ENCODE results near the gene ANXA5.

Gene ANXA5

DNA sequence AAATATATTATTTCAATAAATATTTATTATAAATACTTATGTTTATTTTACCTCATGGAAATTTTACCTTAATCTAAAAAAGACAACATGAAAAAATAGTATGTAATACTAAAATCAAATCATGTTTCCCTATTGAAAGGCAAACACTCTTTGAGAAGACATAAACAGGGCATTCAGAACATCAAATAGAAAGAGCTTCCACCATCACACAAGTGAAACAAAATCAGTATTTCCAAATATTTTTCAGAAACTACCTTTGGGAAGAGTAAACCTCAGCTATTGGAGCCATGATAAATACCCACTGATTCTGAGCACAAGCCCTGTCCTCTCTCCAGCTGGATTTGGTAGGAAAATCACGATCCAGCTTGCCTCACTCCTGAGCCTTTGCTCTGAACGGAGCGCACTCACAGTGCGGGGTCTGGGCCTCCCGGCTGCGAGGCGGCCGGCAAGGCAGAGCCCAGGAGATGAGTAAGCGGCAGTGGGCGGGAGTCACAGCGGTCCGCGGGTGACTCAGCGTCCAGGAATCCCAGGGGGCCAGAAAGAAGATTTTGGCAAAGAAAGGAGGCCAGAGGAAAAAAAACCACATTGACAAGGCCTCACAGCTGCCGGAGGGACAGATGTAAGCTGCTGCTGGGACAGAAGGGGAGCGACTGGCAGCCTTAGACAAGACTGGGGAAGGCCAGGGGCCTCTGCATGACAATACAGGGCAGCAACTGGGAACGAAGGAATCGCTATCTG, 14.7 kb upstream of the ANXA5 start:
- no peak for DNase-seq

DNA sequence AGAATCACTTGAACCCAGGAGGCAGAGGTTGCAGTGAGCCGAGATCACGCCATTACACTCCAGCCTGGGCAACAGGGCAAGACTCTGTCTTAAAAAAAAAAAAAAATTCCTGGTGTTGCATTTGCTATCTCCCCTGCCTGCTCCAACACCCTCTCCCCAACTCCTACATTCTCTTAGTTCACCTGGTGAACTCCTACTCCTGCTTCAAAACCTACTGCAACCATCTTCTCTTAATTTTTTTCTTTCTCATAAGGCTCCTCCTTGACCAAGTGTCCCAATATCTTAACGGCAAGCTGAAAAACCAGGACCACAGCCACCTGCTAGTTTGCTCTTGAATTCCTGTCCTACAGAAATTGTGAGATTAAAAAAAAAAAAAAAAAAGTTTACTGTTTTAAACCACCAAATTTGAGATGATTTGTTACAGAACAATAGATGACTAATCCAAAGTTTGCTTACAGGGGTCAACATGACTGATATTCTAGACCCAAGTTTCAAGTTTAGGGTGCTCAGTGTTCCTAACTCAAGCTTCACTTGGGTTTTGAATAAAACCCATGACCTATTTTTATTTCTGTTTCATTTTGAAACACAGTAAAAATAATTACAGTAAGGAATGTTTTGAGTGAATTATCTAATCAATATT, 13.1 kb upstream of the ANXA5 start:
- DNase-seq = no peak

DNA sequence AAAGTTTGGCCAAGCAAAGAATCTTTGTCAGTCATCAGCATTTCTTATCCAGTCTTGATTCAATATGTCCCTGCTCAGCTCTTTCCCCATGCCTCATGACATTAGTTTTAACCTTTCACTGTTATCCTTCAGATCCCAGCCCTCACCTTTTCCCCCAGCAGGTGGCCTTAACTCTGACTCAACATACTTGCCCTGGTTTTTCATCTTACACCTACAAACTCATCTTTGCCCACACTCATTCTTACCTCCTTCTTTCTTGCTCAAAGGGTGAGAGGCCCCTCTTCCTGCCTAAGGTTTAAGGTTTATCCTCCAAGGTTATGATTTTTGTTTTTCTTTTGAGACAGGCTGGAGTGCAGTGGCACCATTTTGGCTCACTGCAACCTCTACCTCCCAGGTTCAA, 10.6 kb upstream of the ANXA5 start:
- DNase-seq = no peak

DNA sequence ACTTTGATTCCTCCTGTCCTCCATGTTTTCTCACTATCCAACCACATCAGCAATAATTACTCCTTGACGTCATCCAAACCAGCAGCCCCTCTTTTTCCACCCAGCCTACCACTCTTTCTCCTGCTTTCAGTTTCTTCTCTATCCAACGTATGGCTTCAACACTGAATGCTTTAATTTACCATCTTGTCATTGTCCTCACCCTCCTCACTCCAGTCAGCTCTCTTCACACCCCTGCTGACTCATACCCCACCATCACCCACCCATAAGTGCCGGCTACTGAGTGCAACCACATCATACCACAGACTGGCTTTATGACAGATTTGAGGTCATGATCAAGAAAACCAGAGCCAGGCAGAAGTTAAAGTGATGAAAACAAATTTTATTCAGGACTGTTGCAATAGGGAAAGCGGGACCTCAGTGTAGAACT, 9.8 kb upstream of the ANXA5 start:
- no peak for DNase-seq

DNA sequence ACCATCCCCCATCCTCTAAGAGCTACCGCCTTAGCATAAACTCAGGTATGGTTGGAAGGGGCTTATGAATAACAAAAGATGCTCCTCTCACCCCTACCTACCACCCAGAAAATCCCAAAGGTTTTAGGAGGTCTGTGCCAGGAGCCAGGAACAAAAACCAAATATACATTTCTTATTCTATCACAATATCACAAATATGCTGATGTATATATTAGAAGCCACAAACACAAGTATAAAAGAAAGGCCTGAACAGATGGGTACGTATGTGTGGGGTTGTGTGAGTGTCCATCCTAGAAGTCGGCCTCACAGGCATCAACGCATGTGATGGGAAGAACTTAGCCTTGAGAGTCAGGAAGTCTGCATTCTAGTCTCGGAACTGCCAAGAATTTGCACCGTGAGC, 8.7 kb upstream of the ANXA5 start:
- DNase-seq = no peak

DNA sequence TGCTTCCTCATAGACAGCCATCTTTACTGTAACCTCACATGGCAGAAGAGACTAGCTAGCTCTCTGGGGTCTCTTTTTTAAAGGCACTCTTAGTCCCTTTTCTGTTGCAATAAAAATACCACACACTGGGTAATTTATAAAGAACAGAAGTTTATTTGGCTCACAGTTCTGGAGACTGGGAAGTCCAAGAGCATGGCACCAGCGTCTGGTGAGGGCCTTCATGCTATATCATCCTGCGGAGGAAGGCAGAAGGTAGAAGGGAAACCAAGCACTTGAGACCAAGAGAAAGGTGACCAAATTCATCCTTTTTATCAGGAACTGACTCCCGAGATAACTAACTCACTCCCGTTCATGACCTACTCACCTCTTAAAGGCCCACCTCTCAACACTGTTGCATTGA, 5.4 kb upstream of the ANXA5 start:
- DNase-seq = no peak

DNA sequence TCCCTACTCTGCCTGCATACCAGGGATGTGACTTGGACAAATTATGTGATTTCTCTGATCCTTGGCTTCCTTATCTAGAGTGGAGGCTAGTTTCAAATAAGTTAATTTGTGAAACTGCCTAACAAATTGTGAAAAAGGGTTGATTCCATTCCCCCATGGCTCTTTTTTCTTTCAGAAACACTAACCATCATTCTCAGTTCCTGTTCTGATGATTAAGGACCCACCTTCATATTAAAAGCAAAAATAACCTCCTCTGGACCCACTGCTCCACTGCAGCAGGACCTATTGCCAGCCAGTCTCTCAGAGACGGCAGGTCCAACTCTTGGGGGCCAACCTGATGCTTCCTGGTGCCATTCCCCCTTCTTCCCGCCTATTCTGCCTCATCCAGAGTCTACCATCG, 4.5 kb upstream of the ANXA5 start:
- no peak for DNase-seq

DNA sequence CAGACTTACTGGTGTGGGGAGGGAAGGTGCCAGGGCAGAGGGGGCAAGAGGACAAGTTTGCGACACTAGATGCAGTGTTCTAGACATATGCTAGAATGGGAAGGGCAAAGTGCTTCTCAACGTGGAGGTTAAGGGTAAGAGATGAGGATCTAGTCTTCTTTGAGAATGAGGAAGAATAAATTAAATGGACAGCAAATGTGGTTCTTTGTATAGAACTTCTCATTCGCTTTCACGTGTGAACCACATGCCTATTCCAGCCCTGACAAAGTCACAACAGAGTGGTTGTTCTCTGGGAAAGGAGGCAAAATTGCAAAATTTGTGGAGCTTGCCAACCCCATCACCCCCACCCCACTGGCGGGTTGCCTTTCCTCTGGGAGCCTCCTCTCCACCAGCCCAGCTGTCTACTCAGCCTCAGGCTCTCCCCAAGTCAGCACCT, 1.5 kb upstream of the ANXA5 start:
- no peak for DNase-seq

DNA sequence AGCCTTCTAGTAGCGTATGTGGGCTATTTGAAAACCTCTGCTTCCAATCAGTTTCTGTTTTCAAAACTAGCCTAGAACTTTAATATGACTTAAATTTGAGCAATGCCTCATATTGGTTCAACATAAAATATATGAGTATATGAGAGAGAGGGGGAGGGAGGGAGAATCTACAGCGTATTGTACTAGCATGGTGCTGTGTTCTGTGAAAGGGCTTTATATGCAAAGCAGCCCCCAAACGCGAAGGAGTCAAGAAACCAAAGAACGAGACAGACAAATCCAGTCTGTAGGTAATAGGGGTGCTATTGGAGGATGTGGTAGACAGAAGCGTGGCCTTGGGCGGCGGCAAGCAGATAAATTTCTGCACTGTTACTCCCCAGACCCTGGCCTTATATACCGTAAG, 784 bp upstream of the ANXA5 start:
- DNase-seq = no peak

DNA sequence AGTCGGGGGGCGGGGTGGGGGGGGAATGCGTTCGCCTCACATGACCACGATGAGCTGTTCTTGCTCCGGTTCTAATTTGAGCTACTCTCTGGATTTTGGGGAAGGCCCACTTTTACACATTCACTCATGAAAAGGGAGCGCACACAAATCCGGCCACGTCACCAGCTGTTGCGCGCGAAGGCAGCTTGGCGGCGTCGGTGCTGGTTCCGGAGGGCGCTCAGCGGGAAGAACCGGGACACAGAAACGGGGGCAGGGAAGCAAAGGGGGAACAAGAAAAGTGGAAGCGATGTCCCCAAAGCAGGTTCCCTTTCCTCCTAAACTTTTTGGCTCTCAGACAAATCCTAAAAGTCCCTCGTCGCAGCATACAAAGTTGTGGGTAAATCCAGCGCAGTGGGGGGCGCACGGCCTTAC, 605 bp downstream of the ANXA5 start:
- DNase-seq = no peak

DNA sequence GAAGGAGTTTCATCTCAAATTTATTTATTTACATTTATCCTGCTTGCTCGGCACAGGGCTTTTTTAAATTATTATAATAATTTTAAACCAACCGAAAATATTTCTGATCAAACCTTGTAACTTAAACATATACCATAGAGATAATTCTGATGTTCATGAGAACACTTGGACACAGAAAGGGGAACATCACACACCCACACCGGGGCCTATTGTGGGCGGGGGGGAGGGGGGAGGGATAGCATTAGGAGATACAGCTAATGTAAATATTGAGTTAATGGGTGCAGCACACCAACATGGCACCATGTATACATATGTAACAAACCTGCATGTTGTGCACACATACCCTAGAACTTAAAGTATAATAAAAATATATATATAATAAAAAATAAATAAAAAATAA, 2.9 kb downstream of the ANXA5 start:
- no peak for DNase-seq

DNA sequence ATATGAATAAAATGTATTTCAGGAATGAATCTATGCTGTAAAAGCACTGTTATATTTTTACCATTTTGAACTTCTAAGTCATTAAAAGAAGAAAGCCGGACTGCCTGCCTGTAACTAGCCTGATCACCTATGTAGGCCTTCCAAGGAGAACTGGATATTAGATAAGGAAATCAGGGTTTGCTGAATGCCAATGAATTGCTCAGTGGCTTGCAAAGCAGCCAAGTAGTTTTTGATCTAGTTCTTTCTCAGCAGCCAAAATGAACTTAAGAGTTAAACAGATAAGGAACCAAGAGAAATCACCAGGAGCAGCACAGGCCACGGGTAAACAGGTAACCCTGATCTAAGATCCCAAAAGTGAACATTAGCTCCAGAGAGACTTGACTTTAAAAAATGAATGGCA, 3.3 kb downstream of the ANXA5 start:
- no peak for DNase-seq

DNA sequence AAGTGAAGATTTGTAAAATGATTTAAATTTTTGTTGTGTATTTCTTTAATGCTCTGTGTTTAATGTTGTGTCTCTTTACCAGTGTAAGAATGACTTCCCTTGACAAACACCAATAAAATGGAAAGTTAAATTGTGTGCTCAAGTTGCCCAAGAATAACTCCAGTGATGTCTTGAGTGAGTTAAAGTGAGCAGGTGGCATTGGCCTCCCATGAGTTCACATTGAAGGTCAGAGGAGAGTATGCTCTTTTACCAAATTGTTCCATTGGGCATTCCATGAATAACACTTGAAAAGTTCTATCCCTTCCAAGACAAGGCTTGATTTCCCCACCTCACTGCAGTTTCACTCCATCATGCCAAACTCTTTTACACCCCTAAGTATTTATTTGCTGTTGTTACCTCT, 4.5 kb downstream of the ANXA5 start:
- no peak for DNase-seq

DNA sequence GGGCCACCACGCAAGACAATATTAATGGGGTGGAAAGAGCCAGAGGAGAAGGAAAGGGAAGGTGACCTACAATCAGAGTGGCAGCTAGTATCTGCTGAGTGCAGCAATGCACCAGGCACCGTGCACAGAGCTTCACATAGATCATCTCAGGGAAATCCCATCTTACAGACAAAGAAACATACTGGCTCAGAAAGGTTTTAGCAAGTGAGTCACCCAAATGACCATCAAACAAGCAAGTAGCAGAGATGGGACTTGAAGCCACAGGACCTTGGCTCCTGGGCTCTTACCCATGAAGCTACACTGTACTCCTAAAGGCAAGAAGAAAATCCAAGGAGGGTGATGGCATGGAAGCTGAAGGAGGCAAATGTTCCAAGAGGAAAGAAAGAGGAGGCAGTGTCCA, 6.8 kb downstream of the ANXA5 start:
- no peak for DNase-seq

DNA sequence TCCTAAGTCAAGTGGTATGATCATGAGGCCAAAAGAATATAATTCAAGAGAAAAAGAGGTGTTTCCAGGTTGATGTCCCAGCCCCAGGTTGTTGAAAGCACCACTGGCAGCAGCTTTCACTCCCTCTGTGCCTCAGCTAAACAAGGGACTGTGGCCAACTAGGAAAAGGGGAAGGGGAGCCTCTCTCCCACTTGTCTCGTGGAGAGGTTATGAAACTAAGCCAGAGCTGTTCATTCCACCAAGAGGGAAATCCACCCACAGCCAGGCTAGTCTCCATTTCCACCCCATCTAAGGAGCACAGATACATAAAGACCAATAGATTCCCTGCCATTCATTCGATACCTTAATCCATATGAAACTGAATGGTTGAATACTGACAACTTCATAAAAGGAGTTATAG, 8.1 kb downstream of the ANXA5 start:
- no peak for DNase-seq

DNA sequence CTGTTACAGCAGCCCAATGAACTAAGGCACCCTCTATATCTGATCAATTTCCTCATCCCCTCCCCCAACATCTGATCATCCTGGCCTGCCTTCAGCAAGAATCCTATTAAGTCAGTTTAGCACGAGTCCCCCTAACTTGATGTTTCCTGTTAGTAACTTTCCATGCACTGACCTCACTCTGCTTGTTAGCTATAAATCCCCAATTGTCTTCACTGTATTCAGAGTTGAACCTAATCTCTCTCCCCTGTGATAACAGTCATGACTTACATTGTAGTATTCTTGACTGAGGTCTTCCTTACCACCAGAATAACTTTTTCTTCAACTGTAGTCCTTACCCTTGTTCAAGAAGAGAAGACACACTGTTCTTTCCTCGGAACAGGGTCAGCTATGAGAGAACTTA, 8.5 kb downstream of the ANXA5 start:
- no peak for DNase-seq

DNA sequence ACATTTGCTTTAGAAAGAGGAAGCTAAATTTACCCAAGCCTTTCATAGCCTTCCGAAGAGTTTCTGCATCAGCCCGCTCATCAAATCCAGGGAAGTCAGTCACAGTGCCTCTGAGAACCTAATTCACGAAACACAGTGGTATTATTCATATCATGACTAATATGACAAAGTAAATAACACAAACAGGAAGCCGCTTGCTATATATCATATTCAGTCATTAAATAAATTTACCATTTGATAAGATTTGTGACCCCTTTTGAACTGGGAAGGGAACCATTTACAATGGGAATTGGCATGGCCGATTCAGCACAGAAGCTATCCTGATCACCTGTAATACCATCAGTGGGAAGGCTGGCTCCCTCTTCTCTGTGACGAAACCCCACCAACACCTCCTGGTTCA, 10.5 kb downstream of the ANXA5 start:
- no peak for DNase-seq

DNA sequence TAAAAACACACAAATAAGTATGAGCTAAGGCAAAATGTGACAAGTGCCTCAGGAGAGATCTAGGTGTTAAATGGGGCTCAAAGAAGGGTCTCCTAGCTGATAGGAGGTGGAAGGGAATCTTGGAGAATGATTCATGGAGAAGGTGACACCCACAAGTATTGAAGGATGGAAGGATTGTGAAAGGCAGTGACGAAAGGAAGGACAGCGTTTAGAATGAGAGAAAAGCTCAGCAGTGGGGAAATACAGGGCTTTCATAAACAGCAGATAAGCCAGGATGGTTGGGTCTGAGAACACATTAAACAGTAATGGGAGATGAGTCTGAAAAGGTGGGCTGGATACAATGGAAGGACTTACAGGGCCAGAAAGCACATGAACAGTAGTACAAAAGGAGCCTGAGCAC, 11.5 kb downstream of the ANXA5 start:
- DNase-seq = no peak

DNA sequence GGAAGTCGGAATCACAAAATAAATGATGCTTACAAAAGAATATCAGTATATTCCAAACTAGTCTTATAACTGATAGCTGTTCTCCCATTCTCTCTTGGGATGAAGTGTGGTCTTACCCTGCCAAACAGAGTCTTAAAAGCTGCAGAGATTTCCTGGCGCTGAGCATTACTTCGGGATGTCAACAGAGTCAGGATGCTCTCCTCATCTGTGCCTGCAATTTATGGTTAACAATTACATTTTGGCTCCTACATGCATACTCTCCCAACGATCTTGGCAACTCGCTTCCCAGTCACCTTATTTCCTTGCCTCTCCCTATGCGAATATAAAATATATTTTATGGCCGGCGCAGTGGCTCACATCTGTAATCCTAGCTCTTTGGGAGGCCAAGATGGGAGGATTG, 12.2 kb downstream of the ANXA5 start:
- no peak for DNase-seq

DNA sequence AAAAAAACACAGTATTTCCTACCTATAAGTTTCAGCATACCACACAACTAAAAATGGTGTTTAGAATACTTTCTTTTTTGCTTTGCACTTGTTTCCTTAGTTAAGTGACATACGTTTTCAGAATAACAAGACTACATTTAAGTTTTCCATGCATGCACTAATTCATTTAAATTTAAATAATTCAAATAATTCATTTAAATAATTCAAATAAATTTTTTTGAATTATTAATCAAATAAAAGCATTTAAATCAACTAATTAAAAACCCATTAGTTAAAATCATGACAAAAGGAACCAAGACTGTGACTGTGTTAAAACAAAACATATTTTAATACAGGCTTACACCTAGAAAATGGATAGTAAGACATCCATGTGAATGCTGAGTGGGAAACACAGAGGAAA, 12.8 kb downstream of the ANXA5 start:
- no peak for DNase-seq

DNA sequence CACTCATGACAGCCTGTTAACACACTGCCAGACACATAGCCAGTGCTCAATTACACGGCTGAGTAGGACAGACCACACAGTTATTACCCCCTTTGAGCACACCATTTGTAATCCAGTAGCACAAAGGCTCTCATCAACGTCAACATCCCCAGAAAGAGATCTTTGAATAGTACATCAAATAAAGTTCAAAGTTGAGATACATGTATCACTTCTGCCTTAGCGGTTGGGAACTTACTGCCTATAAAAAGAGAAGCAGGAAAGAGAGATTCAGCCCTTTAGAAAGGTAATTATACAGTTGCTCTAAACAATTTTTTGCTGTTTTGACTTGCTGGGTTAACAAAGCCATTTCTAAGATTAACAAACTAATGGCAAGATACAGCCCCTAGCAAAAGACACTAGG, 16.2 kb downstream of the ANXA5 start:
- DNase-seq = no peak

DNA sequence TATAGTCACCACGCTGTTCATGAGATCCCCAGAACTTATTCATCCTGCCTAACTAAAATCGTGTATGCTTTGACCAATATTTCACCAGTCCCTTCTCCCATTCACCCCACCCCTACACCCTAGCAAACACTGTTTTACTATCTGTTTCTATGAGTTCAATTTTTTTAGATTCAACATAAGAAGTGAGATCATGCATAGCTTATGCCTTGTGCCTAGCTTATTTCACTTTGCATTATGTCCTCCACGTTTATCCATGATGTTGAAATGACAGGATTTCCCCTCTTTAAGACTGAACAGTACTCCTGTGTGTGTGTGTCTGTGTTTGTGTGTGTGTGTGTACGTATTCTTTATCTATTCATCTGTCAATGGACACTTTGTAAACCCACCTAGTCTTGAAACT, 16.8 kb downstream of the ANXA5 start:
- DNase-seq = no peak

DNA sequence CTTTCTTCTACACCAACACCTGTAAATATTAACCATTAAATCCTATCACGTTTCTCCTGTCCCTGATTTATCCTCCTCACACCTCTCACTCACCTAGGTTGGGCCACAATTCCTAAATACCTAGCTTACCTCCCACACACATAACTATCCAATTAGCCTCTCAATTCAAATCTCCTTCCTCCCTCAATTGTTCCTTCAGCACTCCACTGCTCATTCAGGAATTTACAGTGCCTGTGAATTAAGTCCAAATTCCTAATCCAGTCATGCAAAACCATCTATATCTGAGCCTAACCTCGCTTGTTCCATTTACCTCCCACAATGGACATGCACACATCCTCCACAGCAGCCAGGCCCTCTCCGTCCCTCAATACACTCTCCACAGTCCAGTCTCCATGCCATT, 17.5 kb downstream of the ANXA5 start:
- no peak for DNase-seq

DNA sequence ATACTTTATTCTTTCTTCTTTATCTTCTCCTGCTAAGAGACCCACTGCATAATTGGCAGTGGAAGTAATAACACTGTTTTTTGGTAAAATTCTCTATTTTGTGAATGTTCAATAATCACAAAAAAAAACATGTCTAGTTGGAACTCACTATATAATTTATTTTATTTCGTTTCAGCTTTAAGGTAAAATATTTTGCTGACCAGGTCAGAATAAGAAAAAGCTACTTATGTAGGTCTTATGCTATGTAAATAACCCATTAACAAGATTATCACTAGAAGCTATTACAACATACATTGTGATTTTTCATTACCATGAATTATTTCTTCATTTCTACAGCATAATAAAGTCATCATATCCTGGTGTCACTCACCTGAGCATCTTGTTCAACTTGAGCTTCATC, 19.3 kb downstream of the ANXA5 start:
- DNase-seq = no peak
